ENCODE results near the gene DZIP3.
A peak's percentile ranks its signal among the peaks of the same experiment; 100 is the strongest.
"Not testable (repeated sequence)": the region's sequence is repeated elsewhere in the genome, so short reads cannot be mapped to it uniquely, and the experiment has no call there.

Gene DZIP3

GRCh38 chr3:108602249-108602934, 12.9 kb downstream of the DZIP3 start:
- no peak for DNase-seq

- no peak for DNase-seq
Measured at GRCh38 chr3:108602935-108603294, 13.4 kb downstream of the DZIP3 start.

GRCh38 chr3:108603691-108604090, 14.2 kb downstream of the DZIP3 start:
- no peak for DNase-seq

- no peak for DNase-seq
Measured at GRCh38 chr3:108605028-108605427, 15.5 kb downstream of the DZIP3 start.

GRCh38 chr3:108605491-108605890, 16.0 kb downstream of the DZIP3 start:
- DNase-seq: no peak

- DNase-seq: no peak
Measured at GRCh38 chr3:108608750-108609149, 19.2 kb downstream of the DZIP3 start.

GRCh38 chr3:108610651-108611050, 21.1 kb downstream of the DZIP3 start:
- no peak for DNase-seq

- not testable (repeated sequence) for DNase-seq
Measured at GRCh38 chr3:108616090-108616489, 26.6 kb downstream of the DZIP3 start.

GRCh38 chr3:108620250-108620649, 30.7 kb downstream of the DZIP3 start:
- DNase-seq: no peak

- no peak for DNase-seq
Measured at GRCh38 chr3:108623504-108623903, 34.0 kb downstream of the DZIP3 start.

- no peak for DNase-seq
Measured at GRCh38 chr3:108629974-108630373, 40.5 kb downstream of the DZIP3 start.

- no peak for DNase-seq
Measured at GRCh38 chr3:108642526-108642925, 53.0 kb downstream of the DZIP3 start.

GRCh38 chr3:108645364-108645763, 55.8 kb downstream of the DZIP3 start:
- DNase-seq: no peak

- DNase-seq: not testable (repeated sequence)
Measured at GRCh38 chr3:108655664-108656063, 66.1 kb downstream of the DZIP3 start.

GRCh38 chr3:108661699-108662098, 72.2 kb downstream of the DZIP3 start:
- no peak for DNase-seq

- peak; percentile 35 to 72 for DNase-seq
Measured at GRCh38 chr3:108662142-108662738, 72.7 kb downstream of the DZIP3 start.

GRCh38 chr3:108664266-108664665, 74.7 kb downstream of the DZIP3 start:
- no peak for DNase-seq

- no peak for DNase-seq
Measured at GRCh38 chr3:108667312-108667711, 77.8 kb downstream of the DZIP3 start.

- DNase-seq: no peak
Measured at GRCh38 chr3:108669208-108669607, 79.7 kb downstream of the DZIP3 start.

GRCh38 chr3:108672701-108673100, 83.2 kb downstream of the DZIP3 start:
- no peak for DNase-seq

GRCh38 chr3:108673988-108674661, 84.6 kb downstream of the DZIP3 start:
- no peak for DNase-seq

GRCh38 chr3:108677811-108678210, 88.3 kb downstream of the DZIP3 start:
- DNase-seq: no peak

GRCh38 chr3:108692286-108692685, 102.8 kb downstream of the DZIP3 start:
- not testable (repeated sequence) for DNase-seq

- DNase-seq: no peak
Measured at GRCh38 chr3:108698461-108698860, 108.9 kb downstream of the DZIP3 start.
